ENCODE results near the gene SPSB4.
A peak's percentile ranks its signal among the peaks of the same experiment; 100 is the strongest.

SPSB4 gene

GRCh38 chr3:141073580-141073979 lies 22.4 kb downstream of the SPSB4 start:
- DNase-seq (ENCODE audit: low spot score): no peak

- no peak for DNase-seq (ENCODE audit: low spot score)
These were observed 23.4 kb downstream of the SPSB4 start for GRCh38 chr3:141074529-141074928.

GRCh38 chr3:141076036-141076773 lies 25.1 kb downstream of the SPSB4 start:
- DNase-seq (ENCODE audit: low spot score): no peak

- peak; percentile 67 for DNase-seq (ENCODE audit: low spot score)
These were observed 25.8 kb downstream of the SPSB4 start for GRCh38 chr3:141076797-141077571.

- no peak for DNase-seq (ENCODE audit: low spot score)
These were observed 26.5 kb downstream of the SPSB4 start for GRCh38 chr3:141077631-141078030.

GRCh38 chr3:141078200-141078599 lies 27.1 kb downstream of the SPSB4 start:
- no peak for DNase-seq (ENCODE audit: low spot score)

GRCh38 chr3:141080431-141080830 lies 29.3 kb downstream of the SPSB4 start:
- no peak for DNase-seq (ENCODE audit: low spot score)

GRCh38 chr3:141081141-141081795 lies 30.1 kb downstream of the SPSB4 start:
- DNase-seq (ENCODE audit: low spot score): no peak

- no peak for DNase-seq (ENCODE audit: low spot score)
These were observed 30.9 kb downstream of the SPSB4 start for GRCh38 chr3:141082064-141082463.

GRCh38 chr3:141083226-141083625 lies 32.1 kb downstream of the SPSB4 start:
- DNase-seq (ENCODE audit: low spot score): no peak

GRCh38 chr3:141083836-141084649 lies 32.9 kb downstream of the SPSB4 start:
- DNase-seq (ENCODE audit: low spot score): peak; percentile 87

- no peak for DNase-seq (ENCODE audit: low spot score)
These were observed 34.4 kb downstream of the SPSB4 start for GRCh38 chr3:141085343-141086070.

GRCh38 chr3:141086188-141086587 lies 35.0 kb downstream of the SPSB4 start:
- DNase-seq (ENCODE audit: low spot score): no peak

- DNase-seq (ENCODE audit: low spot score): peak; percentile 68
These were observed 36.1 kb downstream of the SPSB4 start for GRCh38 chr3:141087076-141087777.

- DNase-seq (ENCODE audit: low spot score): no peak
These were observed 36.6 kb downstream of the SPSB4 start for GRCh38 chr3:141087778-141088130.

- no peak for DNase-seq (ENCODE audit: low spot score)
These were observed 38.4 kb downstream of the SPSB4 start for GRCh38 chr3:141089339-141090152.

- DNase-seq (ENCODE audit: low spot score): peak; percentile 65
These were observed 40.3 kb downstream of the SPSB4 start for GRCh38 chr3:141091426-141091825.

GRCh38 chr3:141092663-141093062 lies 41.5 kb downstream of the SPSB4 start:
- no peak for DNase-seq (ENCODE audit: low spot score)

- DNase-seq (ENCODE audit: low spot score): no peak
These were observed 42.2 kb downstream of the SPSB4 start for GRCh38 chr3:141093397-141093796.

Measured in SK-N-DZ (cell line).